ENCODE results near the gene LIN7B.

GRCh38 chr19:49116544-49116943 is 2.4 kb downstream of the LIN7B start:
- TF ChIP-seq POLR2A (IDR thresholded peaks at IDR 0.05) (no peak), CTCF (IDR thresholded peaks at IDR 0.05) (no peak)
